Neural cell (in vitro differentiated cells): ENCODE measurements around the gene LSMEM2. TPM values are rescaled to one million over a fixed set of nuclear protein-coding genes. Genes with fewer than 3 reads are reported as not detected.

Source experiments
- H2AFZ ChIP-seq: fragments of 200-600, 300-800 bp; sonication (generic), shearing (Covaris generic); 2 replicates; pipeline ENCODE4 v1.6.0; 2014; ENCODE audit warnings: low read depth, mild to moderate bottlenecking, antibody characterized with exemption, low read length, moderate library complexity
- H3F3A ChIP-seq: fragments of 200-600 bp; shearing (Covaris generic); 2 replicates; pipeline ENCODE4 v1.6.1; 2016; ENCODE audit warnings: mild to moderate bottlenecking, moderate library complexity, mixed read lengths, antibody characterized with exemption, low read length; ENCODE audit not compliant: insufficient read depth, poor library complexity, severe bottlenecking
- H3K27ac ChIP-seq: fragments of 200-600, 300-800 bp; sonication (generic), shearing (Covaris generic); 2 replicates; pipeline ENCODE4 v1.5.1; 2014; ENCODE audit warnings: mild to moderate bottlenecking, low read length, moderate library complexity
- H3K27me3 ChIP-seq: fragments of 300-800, 200-600 bp; sonication (generic), shearing (Covaris generic); 2 replicates; pipeline ENCODE4 v1.6.0; 2014; ENCODE audit warnings: mild to moderate bottlenecking, low read depth, low read length, moderate library complexity; ENCODE audit not compliant: insufficient read depth
- H3K36me3 ChIP-seq: fragments of 300-800, 200-600 bp; sonication (generic), shearing (Covaris generic); 2 replicates; pipeline ENCODE4 v1.5.1; 2014; ENCODE audit warnings: mild to moderate bottlenecking, antibody characterized with exemption, low read length, moderate library complexity; ENCODE audit not compliant: insufficient read depth
- H3K4me2 ChIP-seq: fragments of 300-800, 200-600 bp; sonication (generic), shearing (Covaris generic); 2 replicates; pipeline ENCODE4 v1.6.0; 2014; ENCODE audit warnings: mild to moderate bottlenecking, low read length
- H3K4me3 ChIP-seq: fragments of 300-800, 200-600 bp; sonication (generic), shearing (Covaris generic); 2 replicates; pipeline ENCODE4 v1.5.1; 2014; ENCODE audit warnings: mild to moderate bottlenecking, low read length, moderate library complexity
- H3K79me2 ChIP-seq: fragments of 200-600 bp; shearing (Covaris generic); replicated peaks from 2 replicates; pipeline ENCODE4 v1.6.0; 2014; ENCODE audit warnings: mild to moderate bottlenecking, low read length, moderate library complexity; ENCODE audit not compliant: insufficient read depth
- H3K9ac ChIP-seq: fragments of 300-800, 200-600 bp; sonication (generic), shearing (Covaris generic); 2 replicates; pipeline ENCODE4 v1.6.1; 2016; ENCODE audit warnings: mild to moderate bottlenecking, low read length, mixed read lengths
- H3K9me2 ChIP-seq: fragments of 200-600 bp; shearing (Covaris generic); 2 replicates; pipeline ENCODE4 v1.6.1; 2016; ENCODE audit warnings: mild to moderate bottlenecking, low read length, mixed read lengths; ENCODE audit not compliant: insufficient read depth
- H3K9me3 ChIP-seq: fragments of 200-600, 300-800 bp; sonication (generic), shearing (Covaris generic); 2 replicates; pipeline ENCODE4 v1.6.1; 2016; ENCODE audit warnings: mild to moderate bottlenecking, mixed run types, low read length, moderate library complexity, mixed read lengths
- H4K20me1 ChIP-seq: fragments of 200-600 bp; shearing (Covaris generic); 2 replicates; pipeline ENCODE4 v1.6.1; 2016; ENCODE audit warnings: mild to moderate bottlenecking, mixed run types; ENCODE audit not compliant: insufficient read depth
- CTCF ChIP-seq: fragments of 450-650 bp; IDR thresholded peaks from 2 replicates; pipeline ENCODE4 v1.5.1; 2014; ENCODE audit warnings: antibody characterized with exemption, mild to moderate bottlenecking, moderate library complexity; ENCODE audit not compliant: poor library complexity, severe bottlenecking
- EP300 ChIP-seq: fragments of 450-650 bp; conservative IDR thresholded peaks from 2 replicates; pipeline ENCODE4 v1.6.1; 2014; ENCODE audit warnings: antibody characterized with exemption, mild to moderate bottlenecking, moderate library complexity; ENCODE audit not compliant: poor library complexity, severe bottlenecking
- EZH2 ChIP-seq: fragments of 200-600, 300-800 bp; shearing (Covaris generic), sonication (generic); IDR thresholded peaks from 2 replicates; pipeline ENCODE4 v1.6.1; 2014; ENCODE audit warnings: antibody characterized with exemption, low read length, borderline replicate concordance, mild to moderate bottlenecking; ENCODE audit not compliant: insufficient read depth, poor library complexity, severe bottlenecking
- MXI1 ChIP-seq: fragments of 450-650 bp; conservative IDR thresholded peaks from 2 replicates; pipeline ENCODE4 v1.6.1; 2014; ENCODE audit warnings: antibody characterized with exemption, mild to moderate bottlenecking; ENCODE audit not compliant: poor library complexity, severe bottlenecking
- POLR2AphosphoS5 ChIP-seq: IDR thresholded peaks from 2 replicates; pipeline ENCODE4 v1.6.1; 2012
- RAD21 ChIP-seq: fragments of 450-650 bp; conservative IDR thresholded peaks from 2 replicates; pipeline ENCODE4 v1.6.1; 2014; ENCODE audit warnings: antibody characterized with exemption, mild to moderate bottlenecking, moderate library complexity
- SMC3 ChIP-seq: fragments of 450-650 bp; conservative IDR thresholded peaks from 2 replicates; pipeline ENCODE4 v1.6.1; 2014; ENCODE audit warnings: antibody characterized with exemption, mild to moderate bottlenecking, moderate library complexity; ENCODE audit not compliant: poor library complexity
- TAF1 ChIP-seq: IDR thresholded peaks from 2 replicates; pipeline ENCODE4 v1.6.1; 2012; ENCODE audit warnings: low read depth
- polyA plus RNA-seq: library from polyadenylated mRNA; depleted of rRNA; stranded (reverse); fragments of >200 nt; gene quantifications from 2 replicates; pipeline ENCODE4 v1.2.3, GENCODE V29; 2014

The LSMEM2 gene
- polyA plus RNA-seq, 1 donor from 2014 or later = not detected

- H3K9me2 ChIP-seq = no peaks in the 10 kb centered on the region
- no peaks in the 10 kb centered on the region for H3K36me3 ChIP-seq
- peak overlapping the region; percentile 47 for H3K27ac ChIP-seq
- H2AFZ ChIP-seq = no peak overlapping the region
- no peaks in the 10 kb centered on the region for H3K9me3 ChIP-seq
- no peak overlapping the region for H3K4me2 ChIP-seq
- H3F3A ChIP-seq = no peaks in the 10 kb centered on the region
- no peak overlapping the region for H3K4me3 ChIP-seq
- H3K9ac ChIP-seq = peak overlapping the region; percentile 47
- TF ChIP-seq MXI1 = no peak
- TF ChIP-seq POLR2AphosphoS5 = peak; percentile 3
- TF ChIP-seq RAD21 = no peak
- no peaks in the 10 kb centered on the region for H3K27me3 ChIP-seq
- H3K79me2 ChIP-seq = no peaks in the 10 kb centered on the region
- H4K20me1 ChIP-seq = no peaks in the 10 kb centered on the region
Measured at GRCh38 chr3:50264964-50265485, 13.9 kb upstream of the LSMEM2 start.

- H3F3A ChIP-seq = no peaks in the 10 kb centered on the region
- no peaks in the 10 kb centered on the region for H3K9me3 ChIP-seq
- no peak overlapping the region for H3K9ac ChIP-seq
- H3K27me3 ChIP-seq = no peaks in the 10 kb centered on the region
- no peaks in the 10 kb centered on the region for H3K79me2 ChIP-seq
- no peak overlapping the region for H3K4me2 ChIP-seq
- H2AFZ ChIP-seq = no peak overlapping the region
- TF ChIP-seq CTCF = no peak
- TF ChIP-seq POLR2AphosphoS5 = no peak
- TF ChIP-seq TAF1 = no peak
- H3K9me2 ChIP-seq = no peaks in the 10 kb centered on the region
- H3K36me3 ChIP-seq = no peaks in the 10 kb centered on the region
- H3K27ac ChIP-seq = peak overlapping the region; percentile 47
- no peaks in the 10 kb centered on the region for H4K20me1 ChIP-seq
- no peak overlapping the region for H3K4me3 ChIP-seq
Measured at GRCh38 chr3:50265571-50265970, 13.3 kb upstream of the LSMEM2 start.

- H3K4me3 ChIP-seq = no peak overlapping the region
- no peaks in the 10 kb centered on the region for H3K79me2 ChIP-seq
- H3K9me3 ChIP-seq = no peaks in the 10 kb centered on the region
- H3K27ac ChIP-seq = no peak overlapping the region
- no peaks in the 10 kb centered on the region for H3F3A ChIP-seq
- H3K4me2 ChIP-seq = no peak overlapping the region
- TF ChIP-seq POLR2AphosphoS5 (no peak), TAF1 (no peak), CTCF (no peak), SMC3 (no peak), RAD21 (no peak), EP300 (no peak), EZH2 (no peak)
- no peaks in the 10 kb centered on the region for H3K9me2 ChIP-seq
- no peak overlapping the region for H2AFZ ChIP-seq
- no peaks in the 10 kb centered on the region for H3K36me3 ChIP-seq
- H4K20me1 ChIP-seq = no peaks in the 10 kb centered on the region
- H3K9ac ChIP-seq = no peak overlapping the region
- no peaks in the 10 kb centered on the region for H3K27me3 ChIP-seq
Measured at GRCh38 chr3:50266017-50266416, 12.9 kb upstream of the LSMEM2 start.
